Activated naive CD4-positive, alpha-beta T cell treated with anti-CD3 and anti-CD28 coated beads, Interleukin-2, amount 50 U/mL, for 72 hours (primary cell): ENCODE data around the gene C16orf86. TPM values are rescaled to one million over a fixed set of nuclear protein-coding genes. Genes with fewer than 3 reads are reported as not detected.

Experiments used
- ATAC-seq, 2 donors: fragments of 150-1000 bp; cut with Tn5 transposase; 2 replicates each; pipeline ENCODE4 v1.10.0; 2021; ENCODE audit warnings: mild to moderate bottlenecking in 2 of 2, moderate library complexity in 2 of 2
- DNase-seq, 2 donors: peaks; one replicate each; pipeline ENCODE4 v3.0.0; 2021 to 2022; ENCODE audit warnings: low spot score in 2 of 2
- H3K27ac Mint-ChIP-seq, 2 donors: one replicate each; pipeline ENCODE4 v1.8.0; 2022; ENCODE audit warnings: mild to moderate bottlenecking in 2 of 2, mixed read lengths in 2 of 2
- H3K36me3 Mint-ChIP-seq, 2 donors: one replicate each; pipeline ENCODE4 v1.8.0; 2022; ENCODE audit warnings: mixed read lengths in 2 of 2
- H3K9me3 Mint-ChIP-seq, 2 donors: one replicate each; pipeline ENCODE4 v1.8.0; 2022; ENCODE audit warnings: mixed read lengths in 2 of 2
- total RNA-seq, 2 donors: library from RNA; stranded (reverse); gene quantifications; one replicate each; pipeline ENCODE4 v1.2.3, GENCODE V29; 2022

Gene C16orf86
- total RNA-seq: 1 to 10 TPM; 2.0 to 2.1 TPM

GRCh38 chr16:67666559-67667452, at the start of gene C16orf86, which contains the start of gene ENKD1:
TSS of gene C16orf86 (plus strand) at chr16:67666814. CDS start at chr16:67666971, 157 bp downstream.
TSS of gene ENKD1 (minus strand) at chr16:67666750. CDS start at chr16:67666442, 308 bp downstream.
- peak; percentile 73 to 76 for ATAC-seq
- no peaks in the 10 kb centered on the region for H3K36me3 Mint-ChIP-seq

GRCh38 chr16:67628216-67628615, 38.4 kb upstream of the C16orf86 start:
- H3K36me3 Mint-ChIP-seq: no peaks in the 10 kb centered on the region
- ATAC-seq: no peak

More at GRCh38 chr16:67666559-67667452, at the start of gene C16orf86, which contains the start of gene ENKD1:
- peak in 1 of 2 donors; percentile 82 for DNase-seq
- Mint-ChIP-seq H3K27ac (peak within 1 kb of the TSS; percentile 68 to 73), H3K9me3 (no peaks in the 10 kb centered on the region)

GRCh38 chr16:67632415-67633172, 34.0 kb upstream of the C16orf86 start:
- Mint-ChIP-seq H3K9me3 (no peaks in the 10 kb centered on the region), H3K36me3 (no peaks in the 10 kb centered on the region)
- no peak for ATAC-seq

More at GRCh38 chr16:67628216-67628615, 38.4 kb upstream of the C16orf86 start:
- DNase-seq: no peak
- H3K27ac Mint-ChIP-seq: no peak overlapping the region
- H3K9me3 Mint-ChIP-seq: no peaks in the 10 kb centered on the region

GRCh38 chr16:67636713-67637112, 29.9 kb upstream of the C16orf86 start:
- no peak for DNase-seq
- Mint-ChIP-seq H3K36me3 (no peaks in the 10 kb centered on the region), H3K9me3 (no peaks in the 10 kb centered on the region), H3K27ac (peak overlapping the region; percentile 40 to 75)
- ATAC-seq: no peak

More at GRCh38 chr16:67632415-67633172, 34.0 kb upstream of the C16orf86 start:
- no peak for DNase-seq
- peak overlapping the region in 1 of 2 donors; percentile 48 for H3K27ac Mint-ChIP-seq

GRCh38 chr16:67637625-67638024, 29.0 kb upstream of the C16orf86 start:
- H3K36me3 Mint-ChIP-seq: no peaks in the 10 kb centered on the region
- ATAC-seq (no peak), DNase-seq (no peak)
- H3K9me3 Mint-ChIP-seq: no peaks in the 10 kb centered on the region
- peak overlapping the region in 1 of 2 donors; percentile 5 for H3K27ac Mint-ChIP-seq

GRCh38 chr16:67641779-67642708, 24.6 kb upstream of the C16orf86 start:
- no peak overlapping the region for H3K27ac Mint-ChIP-seq
- no peaks in the 10 kb centered on the region for H3K36me3 Mint-ChIP-seq
- DNase-seq (no peak), ATAC-seq (no peak)
- H3K9me3 Mint-ChIP-seq: no peaks in the 10 kb centered on the region

GRCh38 chr16:67644038-67644437, 22.6 kb upstream of the C16orf86 start:
- ATAC-seq: no peak
- Mint-ChIP-seq H3K36me3 (no peaks in the 10 kb centered on the region), H3K9me3 (no peaks in the 10 kb centered on the region), H3K27ac (peak overlapping the region; percentile 9 to 95)
- DNase-seq: no peak

- DNase-seq: no peak
- ATAC-seq: peak in 1 of 2 donors; percentile 5
- Mint-ChIP-seq H3K36me3 (peaks cover 0 to 8% of the 10 kb centered on the region in 2 donors), H3K9me3 (no peaks in the 10 kb centered on the region), H3K27ac (peak overlapping the region; percentile 95 to 96)
These were observed 21.1 kb upstream of the C16orf86 start for GRCh38 chr16:67645397-67646121.

- DNase-seq (no peak), ATAC-seq (no peak)
- peaks cover 0 to 17% of the 10 kb centered on the region in 2 donors for H3K36me3 Mint-ChIP-seq
- H3K9me3 Mint-ChIP-seq: no peaks in the 10 kb centered on the region
- peak overlapping the region; percentile 50 to 59 for H3K27ac Mint-ChIP-seq
These were observed 19.4 kb upstream of the C16orf86 start for GRCh38 chr16:67647111-67647651.

- ATAC-seq: no peak
- H3K27ac Mint-ChIP-seq: no peak overlapping the region
- H3K36me3 Mint-ChIP-seq: peaks cover 0 to 18% of the 10 kb centered on the region in 2 donors
- H3K9me3 Mint-ChIP-seq: no peaks in the 10 kb centered on the region
- no peak for DNase-seq
These were observed 18.9 kb upstream of the C16orf86 start for GRCh38 chr16:67647681-67648080.

- peak overlapping the region in 1 of 2 donors; percentile 44 for H3K27ac Mint-ChIP-seq
- ATAC-seq: no peak
- peaks cover 0 to 18% of the 10 kb centered on the region in 2 donors for H3K36me3 Mint-ChIP-seq
- no peaks in the 10 kb centered on the region for H3K9me3 Mint-ChIP-seq
- no peak for DNase-seq
These were observed 18.4 kb upstream of the C16orf86 start for GRCh38 chr16:67648088-67648763.

- Mint-ChIP-seq H3K9me3 (no peaks in the 10 kb centered on the region), H3K36me3 (peaks cover 0 to 18% of the 10 kb centered on the region in 2 donors), H3K27ac (peak overlapping the region in 1 of 2 donors; percentile 44)
- ATAC-seq: no peak
- no peak for DNase-seq
These were observed 17.7 kb upstream of the C16orf86 start for GRCh38 chr16:67648764-67649407.

GRCh38 chr16:67649494-67649931, 17.1 kb upstream of the C16orf86 start:
- Mint-ChIP-seq H3K9me3 (no peaks in the 10 kb centered on the region), H3K27ac (peak overlapping the region in 1 of 2 donors; percentile 1), H3K36me3 (peaks cover 0 to 18% of the 10 kb centered on the region in 2 donors)
- no peak for ATAC-seq
- DNase-seq: no peak

- ATAC-seq (no peak), DNase-seq (no peak)
- H3K9me3 Mint-ChIP-seq: no peaks in the 10 kb centered on the region
- H3K27ac Mint-ChIP-seq: peak overlapping the region; percentile 1 to 86
- peaks cover 0 to 18% of the 10 kb centered on the region in 2 donors for H3K36me3 Mint-ChIP-seq
These were observed 16.6 kb upstream of the C16orf86 start for GRCh38 chr16:67650023-67650422.
